H1 (cell line): ENCODE data around the gene TMBIM1. TPM values are rescaled to one million over a fixed set of nuclear protein-coding genes. Genes with fewer than 3 reads are reported as not detected.

ENCODE experiments used
- CTCF ChIA-PET: fragments of 300-600 bp; sonication (Branson Sonifier 250); formaldehyde crosslinking; loops from one replicate; lab custom pipeline; 2021; ENCODE audit not compliant: partially characterized antibody; lab: Charles Lee
- POLR2A ChIA-PET: fragments of 300-600 bp; sonication (Branson Sonifier 250); formaldehyde crosslinking; loops from one replicate; lab custom pipeline; 2021; ENCODE audit warnings: inconsistent platforms; ENCODE audit not compliant: partially characterized antibody; lab: Charles Lee
- DNase-seq, 2 experiments: peaks; one replicate each; pipeline versions ENCODE4 v3.0.0 to v3.0.0-alpha.2; 2010 to 2022; ENCODE audit warnings: low spot score in 2 of 2, low read depth in 1 of 2, mixed read lengths in 1 of 2
- FAIRE-seq: peaks from 2 replicates; lab custom pipeline; 2011; peaks lifted over from hg19 to GRCh38; lab: Jason Lieb, UNC
- H2AFZ ChIP-seq: 2 replicates; pipeline ENCODE4 v1.8.1; 2012; ENCODE audit warnings: low read length, inconsistent platforms
- H2AK5ac ChIP-seq: 2 replicates; pipeline ENCODE4 v1.6.1; 2013; ENCODE audit warnings: low read depth, low read length
- H2BK120ac ChIP-seq: replicated peaks from 2 replicates; pipeline ENCODE3; 2013; ENCODE audit warnings: low read depth, low read length, inconsistent platforms
- H2BK12ac ChIP-seq: 2 replicates; pipeline ENCODE4 v1.6.1; 2013; ENCODE audit warnings: low read depth, low read length
- H2BK15ac ChIP-seq: 2 replicates; pipeline ENCODE4 v1.6.1; 2013; ENCODE audit warnings: low read length
- H2BK20ac ChIP-seq: 2 replicates; pipeline ENCODE4 v1.6.1; 2013; ENCODE audit warnings: low read length
- H2BK5ac ChIP-seq: 2 replicates; pipeline ENCODE4 v1.6.1; 2013; ENCODE audit warnings: low read depth, low read length
- H3K14ac ChIP-seq: 2 replicates; pipeline ENCODE4 v1.6.1; 2013; ENCODE audit warnings: inconsistent platforms; ENCODE audit not compliant: insufficient read length
- H3K18ac ChIP-seq: 2 replicates; pipeline ENCODE4 v1.6.1; 2013; ENCODE audit warnings: low read length; ENCODE audit errors: extremely low read depth
- H3K23ac ChIP-seq: 2 replicates; pipeline ENCODE4 v1.6.1; 2013; ENCODE audit warnings: inconsistent platforms; ENCODE audit not compliant: insufficient read length
- H3K23me2 ChIP-seq: 2 replicates; pipeline ENCODE4 v1.6.1; 2013; ENCODE audit warnings: low read depth, low read length
- H3K27ac ChIP-seq: 2 replicates; pipeline ENCODE4 v1.6.1; 2011; ENCODE audit warnings: low read depth, low read length, inconsistent platforms
- H3K27me3 ChIP-seq, 4 experiments: replicated peaks in 1 of 4; 1 replicate in 1 of 4; 2 replicates in 3 of 4; pipeline versions ENCODE4 v1.6.1 to v1.8.1; 2011 to 2013; ENCODE audit warnings: low read length in 3 of 4, mild to moderate bottlenecking in 3 of 4, inconsistent platforms in 2 of 4, mixed read lengths in 2 of 4, moderate library complexity in 1 of 4; ENCODE audit not compliant: control insufficient read depth in 3 of 4, insufficient read depth in 3 of 4; ENCODE audit errors: extremely low read depth in 1 of 4
- H3K36me3 ChIP-seq, 4 experiments: 2 replicates each; pipeline versions ENCODE4 v1.6.1 to v1.8.1; 2011 to 2013; ENCODE audit warnings: mild to moderate bottlenecking in 4 of 4, low read length in 3 of 4, moderate library complexity in 2 of 4, control low read depth in 1 of 4, inconsistent platforms in 1 of 4; ENCODE audit not compliant: insufficient read depth in 4 of 4, control insufficient read depth in 2 of 4
- H3K4ac ChIP-seq: replicated peaks from 2 replicates; pipeline ENCODE3; 2013; ENCODE audit warnings: low read length, low read depth, mixed read lengths, inconsistent platforms; ENCODE audit not compliant: insufficient read length
- H3K4me1 ChIP-seq, 4 experiments: replicated peaks in 1 of 4; 1 replicate in 1 of 4; 2 replicates in 3 of 4; pipeline versions ENCODE4 v1.6.1 to v1.8.1; 2011 to 2013; ENCODE audit warnings: low read length in 3 of 4, inconsistent platforms in 2 of 4, mixed read lengths in 1 of 4; ENCODE audit not compliant: insufficient read depth in 4 of 4, control insufficient read depth in 3 of 4
- H3K4me2 ChIP-seq, 2 experiments: 2 replicates each; pipeline versions ENCODE4 v1.6.1 to v1.8.1; 2011 to 2013; ENCODE audit warnings: low read depth in 2 of 2, low read length in 2 of 2, control low read depth in 1 of 2, inconsistent platforms in 1 of 2, mild to moderate bottlenecking in 1 of 2; ENCODE audit not compliant: insufficient read depth in 1 of 2
- H3K4me3 ChIP-seq, 4 experiments: fragments of 200-600, 300-600 bp in 1 of 4; sonication (generic), shearing (Covaris generic), sonication (Bioruptor Twin) in 1 of 4; 2 replicates each; pipeline versions ENCODE4 v1.5.1 to v1.8.1; 2011 to 2016; ENCODE audit warnings: low read length in 4 of 4, low read depth in 3 of 4, control low read depth in 2 of 4, inconsistent platforms in 2 of 4, mild to moderate bottlenecking in 2 of 4, mixed read lengths in 1 of 4, moderate library complexity in 1 of 4; ENCODE audit not compliant: insufficient read depth in 2 of 4; ENCODE audit errors: extremely low read depth in 1 of 4
- H3K56ac ChIP-seq: replicated peaks from 2 replicates; pipeline ENCODE3; 2013; ENCODE audit warnings: low read depth, mild to moderate bottlenecking, mixed read lengths, low read length, inconsistent platforms; ENCODE audit not compliant: insufficient read length
- H3K79me1 ChIP-seq: 2 replicates; pipeline ENCODE4 v1.6.1; 2013; ENCODE audit warnings: low read depth, low read length, control low read depth
- H3K79me2 ChIP-seq, 2 experiments: 2 replicates each; pipeline versions ENCODE4 v1.6.1 to v1.8.1; 2012 to 2013; ENCODE audit warnings: low read length in 2 of 2, mild to moderate bottlenecking in 2 of 2, inconsistent platforms in 1 of 2; ENCODE audit not compliant: insufficient read depth in 2 of 2, control insufficient read depth in 1 of 2
- H3K9ac ChIP-seq, 4 experiments: replicated peaks in 1 of 4; 1 replicate in 1 of 4; 2 replicates in 3 of 4; pipeline versions ENCODE4 v1.6.1 to v1.8.1; 2011 to 2013; ENCODE audit warnings: low read depth in 3 of 4, low read length in 3 of 4, control low read depth in 2 of 4, mild to moderate bottlenecking in 2 of 4, moderate library complexity in 2 of 4, inconsistent platforms in 1 of 4; ENCODE audit errors: extremely low read depth in 1 of 4
- H3K9me3 ChIP-seq, 2 experiments: 2 replicates each; pipeline versions ENCODE4 v1.6.1 to v1.8.1; 2012 to 2013; ENCODE audit warnings: mild to moderate bottlenecking in 2 of 2, moderate library complexity in 2 of 2, control low read depth in 1 of 2, inconsistent platforms in 1 of 2, low read depth in 1 of 2, low read length in 1 of 2, mixed read lengths in 1 of 2; ENCODE audit not compliant: insufficient read depth in 2 of 2
- H4K20me1 ChIP-seq, 2 experiments: replicated peaks in 1 of 2; 2 replicates each; pipeline versions ENCODE3 to v1.8.1; 2011 to 2013; ENCODE audit warnings: inconsistent platforms in 2 of 2, low read length in 2 of 2, mild to moderate bottlenecking in 1 of 2; ENCODE audit not compliant: insufficient read depth in 2 of 2, control insufficient read depth in 1 of 2
- H4K5ac ChIP-seq: 2 replicates; pipeline ENCODE4 v1.6.1; 2013; ENCODE audit warnings: low read length, low read depth, mixed read lengths, inconsistent platforms; ENCODE audit not compliant: insufficient read length
- H4K8ac ChIP-seq: 2 replicates; pipeline ENCODE4 v1.8.0; 2013; ENCODE audit warnings: mild to moderate bottlenecking, moderate library complexity, low read length, inconsistent platforms; ENCODE audit not compliant: insufficient read depth; ENCODE audit errors: extremely low read depth
- H4K91ac ChIP-seq: replicated peaks from 2 replicates; pipeline ENCODE3; 2013; ENCODE audit warnings: low read length, mixed read lengths, inconsistent platforms; ENCODE audit not compliant: insufficient read length
- CEBPB ChIP-seq: IDR thresholded peaks from 2 replicates; pipeline ENCODE4 v1.6.1; 2012; ENCODE audit warnings: low read depth, low read length
- FOSL1 ChIP-seq: IDR thresholded peaks from 2 replicates; pipeline ENCODE4 v1.6.1; 2011; ENCODE audit warnings: mild to moderate bottlenecking, low read depth, low read length, moderate library complexity; ENCODE audit not compliant: insufficient read depth
- WGBS, 2 experiments: shearing (Covaris generic) in 1 of 2; methylation state at CpG; one replicate each; pipeline versions ENCODE4 v1.1.6 to v1.1.7; 2013 to 2015; ENCODE audit warnings: low lambda C conversion rate in 2 of 2, mixed read lengths in 2 of 2, inconsistent platforms in 1 of 2, low coverage in 1 of 2, missing lambda C conversion rate in 1 of 2; ENCODE audit not compliant: insufficient replicate concordance in 2 of 2, insufficient coverage in 1 of 2, insufficient read length in 1 of 2; ENCODE audit errors: extremely low coverage in 1 of 2, missing lambda C conversion rate in 1 of 2; 5-methylcytosine and 5-hydroxymethylcytosine counted together
- polyA plus RNA-seq, 7 experiments: library from polyadenylated mRNA; depleted of rRNA in 3 of 7; stranded (reverse) in 5 of 7; unstranded in 2 of 7; fragments of >200 nt in 5 of 7; fragments of 200-250 nt in 2 of 7; gene quantifications; 1 replicate in 5 of 7; 2 replicates in 1 of 7; 4 replicates in 1 of 7; pipeline versions ENCODE4 v1.2.1 to v1.2.3, GENCODE V29; 2011 to 2013; ENCODE audit warnings: missing spikeins in 2 of 7, mixed read lengths in 2 of 7
- total RNA-seq: library from RNA; stranded (reverse); fragmentation: NEBNext Ultra II Directional; extraction: Animal tissue kit (Norgen Biotek cat#: 25700); gene quantifications from 2 replicates; pipeline ENCODE4 v1.2.1, GENCODE V29; 2021

TMBIM1 gene
- total and polyA plus RNA-seq, 2 of the 8 experiments (the other 6 are each of a cell fraction or from before 2014, with no cell fraction given) = 22.1 to 36.8 TPM

GRCh38 chr2:218228366-218229090, 63.8 kb downstream of the TMBIM1 start:
- H3K79me2 ChIP-seq = peaks cover 0 to 22% of the 10 kb centered on the region in 2 experiments; a peak in 3 of 4 replicates
- WGBS, 2 experiments = 96% methylated on average over 6 of the region's 6 CpGs; no CpG with 5 or more reads in 1 of the 2 experiments

More at GRCh38 chr2:218228366-218229090, 63.8 kb downstream of the TMBIM1 start:
- Histone ChIP-seq H3K27me3 (no peaks in the 10 kb centered on the region), H3K4me2 (no peak overlapping the region), H3K27ac (no peak overlapping the region), H3K23me2 (no peaks in the 10 kb centered on the region), H3K36me3 (peaks cover 17 to 73% (median 48%) of the 10 kb centered on the region in 4 experiments), H2BK20ac (no peak overlapping the region), H2BK12ac (no peak overlapping the region), H4K8ac (no peak overlapping the region), H3K18ac (no peak overlapping the region), H3K56ac (no peak overlapping the region), H2BK120ac (no peak overlapping the region), H3K23ac (no peak overlapping the region), H4K91ac (no peak overlapping the region), H2BK15ac (no peak overlapping the region), H3K79me1 (no peaks in the 10 kb centered on the region), H2AFZ (no peak overlapping the region), H3K4me1 (no peaks in the 10 kb centered on the region), H4K5ac (no peak overlapping the region), H2AK5ac (no peak overlapping the region), H3K9ac (no peak overlapping the region), H3K9me3 (no peaks in the 10 kb centered on the region), H3K4ac (no peak overlapping the region), H3K4me3 (no peak overlapping the region), H4K20me1 (peaks cover under 1 to 5% of the 10 kb centered on the region in 2 experiments), H3K14ac (no peak overlapping the region), H2BK5ac (no peak overlapping the region)
- FAIRE-seq = no peak
- POLR2A ChIA-PET = interaction anchor here (0.6 to 2.2 kb wide), 6 partner anchors 15 to 1321 kb away, joined by 3 to 7 read pairs (median 6); partner anchors contain the start of gene GPBAR1
- TF ChIP-seq CEBPB (peak; percentile 89; the same call in 1 of the 2 replicates), FOSL1 (no peak)
- DNase-seq = no peak
- CTCF ChIA-PET = interaction anchor here (0.6 to 3.0 kb wide), 5 partner anchors 8 to 259 kb away, joined by 3 to 14 read pairs (median 6); no protein-coding TSS in a partner anchor
